Mesendoderm (in vitro differentiated cells): ENCODE results near the gene IL34.

Experiments used
- DNase-seq: peaks from one replicate; pipeline ENCODE4 v3.0.0; 2013
- H2AK5ac ChIP-seq: 2 replicates; pipeline ENCODE4 v1.6.1; 2013; ENCODE audit warnings: low read length, inconsistent platforms
- H2BK120ac ChIP-seq: 2 replicates; pipeline ENCODE4 v1.6.1; 2013; ENCODE audit warnings: low read depth, mild to moderate bottlenecking, low read length, moderate library complexity, mixed read lengths
- H2BK15ac ChIP-seq: replicated peaks from 2 replicates; pipeline ENCODE4 v1.6.1; 2013; ENCODE audit warnings: low read depth, mild to moderate bottlenecking, moderate library complexity
- H2BK5ac ChIP-seq: 2 replicates; pipeline ENCODE4 v1.6.1; 2013; ENCODE audit warnings: low read length, inconsistent platforms
- H3K18ac ChIP-seq: 2 replicates; pipeline ENCODE4 v1.6.1; 2013; ENCODE audit warnings: mild to moderate bottlenecking, low read length, mixed read lengths
- H3K23ac ChIP-seq: one replicate; pipeline ENCODE4 v1.6.1; 2013; ENCODE audit warnings: low read length
- H3K27ac ChIP-seq: 2 replicates; pipeline ENCODE4 v1.5.1; 2013; ENCODE audit warnings: low read depth, mild to moderate bottlenecking, inconsistent platforms, low read length, moderate library complexity
- H3K27me3 ChIP-seq: 2 replicates; pipeline ENCODE4 v1.6.1; 2013; ENCODE audit warnings: low read length, control low read depth, mild to moderate bottlenecking, inconsistent platforms; ENCODE audit not compliant: insufficient read depth, poor library complexity
- H3K36me3 ChIP-seq: 2 replicates; pipeline ENCODE4 v1.6.1; 2013; ENCODE audit warnings: low read length, inconsistent platforms; ENCODE audit not compliant: control insufficient read depth, insufficient read depth
- H3K4ac ChIP-seq: one replicate; pipeline ENCODE4 v1.6.1; 2013; ENCODE audit warnings: low read depth, mild to moderate bottlenecking, low read length, moderate library complexity
- H3K4me1 ChIP-seq: 2 replicates; pipeline ENCODE4 v1.6.1; 2013; ENCODE audit warnings: low read depth, low read length, inconsistent platforms; ENCODE audit not compliant: control insufficient read depth
- H3K4me2 ChIP-seq: 2 replicates; pipeline ENCODE4 v1.6.1; 2013; ENCODE audit warnings: low read length
- H3K4me3 ChIP-seq: 2 replicates; pipeline ENCODE4 v1.5.1; 2013; ENCODE audit warnings: mild to moderate bottlenecking, low read length
- H3K56ac ChIP-seq: one replicate; pipeline ENCODE4 v1.6.1; 2013; ENCODE audit warnings: low read length
- H3K79me1 ChIP-seq: 2 replicates; pipeline ENCODE4 v1.6.1; 2013; ENCODE audit warnings: low read length, inconsistent platforms
- H3K79me2 ChIP-seq: 2 replicates; pipeline ENCODE4 v1.6.1; 2013; ENCODE audit warnings: mild to moderate bottlenecking, low read length; ENCODE audit not compliant: control insufficient read depth, insufficient read depth
- H3K9ac ChIP-seq: 2 replicates; pipeline ENCODE4 v1.6.1; 2013; ENCODE audit warnings: low read length, inconsistent platforms
- H4K5ac ChIP-seq: one replicate; pipeline ENCODE4 v1.6.1; 2013; ENCODE audit warnings: low read length
- H4K8ac ChIP-seq: one replicate; pipeline ENCODE4 v1.6.1; 2013; ENCODE audit warnings: low read depth, mild to moderate bottlenecking, control low read depth, low read length, moderate library complexity
- WGBS: extraction: QIAGEN DNeasy Blood & Tissue Kit; methylation state at CpG from one replicate; pipeline ENCODE4 v1.1.7; 2013; ENCODE audit warnings: low lambda C conversion rate, missing lambda C conversion rate; ENCODE audit not compliant: insufficient coverage; ENCODE audit errors: extremely low coverage; 5-methylcytosine and 5-hydroxymethylcytosine counted together

IL34 gene

DNA sequence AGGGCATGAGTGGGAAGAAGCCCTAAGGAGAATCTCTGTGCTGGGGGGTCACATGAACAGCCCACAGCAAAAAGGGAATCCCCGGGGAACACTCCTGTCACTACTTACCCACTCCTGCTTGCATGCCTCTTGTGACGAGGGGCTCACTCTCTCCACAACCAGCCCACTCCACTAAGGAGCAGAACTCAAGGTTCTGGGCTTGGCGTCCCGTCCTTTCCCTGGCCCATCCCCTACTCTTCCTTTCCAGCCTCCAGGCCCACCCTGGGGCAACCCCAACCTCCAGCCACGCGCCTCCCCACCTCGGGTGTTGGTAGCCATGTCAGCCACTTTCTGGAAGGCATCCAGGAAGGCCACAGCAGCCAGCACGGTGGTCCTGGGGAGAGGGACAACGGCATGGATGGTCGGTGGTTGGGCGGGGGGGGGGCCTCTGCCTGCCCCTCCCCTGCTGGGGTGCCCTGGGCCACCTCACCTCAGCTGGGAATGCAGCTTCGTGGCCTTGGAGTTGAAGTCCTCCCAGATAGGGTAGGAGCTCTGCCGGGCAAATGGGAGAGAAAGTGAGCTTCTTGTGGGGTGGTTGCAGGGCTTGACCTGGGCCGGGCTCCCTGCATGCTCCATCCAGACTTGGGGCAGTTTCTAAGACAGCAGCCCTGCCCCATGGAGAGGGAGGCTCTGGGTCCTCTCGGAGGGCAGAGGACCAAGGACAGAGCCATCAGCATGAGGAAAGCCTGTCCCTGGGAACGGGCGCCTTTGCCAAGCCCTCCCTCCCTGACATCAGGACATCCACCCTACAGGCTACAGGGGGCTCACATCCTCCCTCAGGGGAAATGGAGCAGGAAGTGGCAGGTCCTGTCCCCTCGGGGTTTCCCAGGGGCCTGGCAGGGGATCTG, 34.4 kb downstream of the IL34 start:
- Histone ChIP-seq H3K18ac (no peak overlapping the region), H3K27ac (no peak overlapping the region)

DNA sequence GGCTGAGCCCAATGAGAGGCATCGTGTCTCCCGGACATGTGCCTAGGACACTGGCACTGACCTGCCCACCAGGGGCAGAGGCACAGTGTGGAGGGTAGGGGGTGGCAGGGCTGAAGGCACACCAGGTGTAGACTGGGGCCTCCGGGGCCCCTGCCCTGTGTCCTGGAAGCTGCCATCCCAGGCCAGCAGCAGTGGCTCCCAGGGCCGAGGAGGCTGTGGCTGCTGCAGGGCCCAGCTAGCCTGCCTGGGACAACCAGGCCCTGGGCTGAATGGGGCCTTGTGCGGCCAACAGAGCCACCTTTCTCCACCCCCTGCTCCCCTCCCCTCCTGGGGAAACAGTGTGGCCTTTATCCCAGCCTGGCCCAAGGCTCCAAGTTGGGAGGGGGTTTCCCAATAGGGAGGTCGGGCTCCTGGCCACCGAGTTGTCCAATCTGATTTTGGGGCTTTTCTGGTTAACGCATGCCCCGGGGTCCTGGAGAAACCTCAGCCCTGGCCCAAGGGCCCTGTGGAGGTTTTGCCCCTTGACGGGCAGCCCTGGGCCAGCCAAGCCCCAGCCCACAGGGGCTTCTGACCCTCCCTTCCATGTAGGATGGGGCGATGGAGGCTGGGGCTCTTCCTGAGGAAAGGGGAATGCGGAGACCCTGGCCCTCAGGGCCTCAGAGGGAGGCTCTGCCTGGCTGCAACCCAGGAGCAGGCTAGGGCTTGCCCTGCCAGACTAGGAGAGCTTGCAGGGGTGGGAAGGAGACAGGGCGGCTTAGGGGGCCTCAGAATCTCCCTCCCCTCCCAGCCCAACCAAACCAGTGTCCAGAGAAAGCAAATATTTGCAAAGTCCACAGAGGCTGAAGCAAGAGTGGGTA, 35.3 kb downstream of the IL34 start:
- Histone ChIP-seq H3K9ac (no peak overlapping the region), H4K5ac (no peak overlapping the region), H2BK120ac (no peak overlapping the region), H3K4ac (no peak overlapping the region), H3K36me3 (peaks cover 1% of the 10 kb centered on the region), H3K4me1 (peaks cover 3% of the 10 kb centered on the region), H2BK5ac (no peak overlapping the region), H3K4me2 (no peak overlapping the region), H3K56ac (no peak overlapping the region), H3K27me3 (no peaks in the 10 kb centered on the region), H4K8ac (no peak overlapping the region), H2BK15ac (no peak overlapping the region), H3K79me2 (no peaks in the 10 kb centered on the region), H3K18ac (no peak overlapping the region), H3K4me3 (no peak overlapping the region), H3K79me1 (peaks cover 2% of the 10 kb centered on the region), H3K27ac (no peak overlapping the region), H3K23ac (no peak overlapping the region), H2AK5ac (no peak overlapping the region)
- no CpG with 5 or more reads among the region's 13 CpGs for WGBS
- DNase-seq, result no peak

More for the DNA sequence above, 34.4 kb downstream of the IL34 start:
- no peak overlapping the region for H2AK5ac ChIP-seq
- H3K79me2 ChIP-seq, result no peaks in the 10 kb centered on the region
- no peak overlapping the region for H3K4me3 ChIP-seq
- H3K23ac ChIP-seq, result no peak overlapping the region
- H3K27me3 ChIP-seq, result no peaks in the 10 kb centered on the region
- peak overlapping the region; percentile 34 for H3K9ac ChIP-seq
- H3K4ac ChIP-seq, result no peak overlapping the region
- WGBS, result no CpG with 5 or more reads among the region's 18 CpGs
- H3K4me1 ChIP-seq, result peaks cover 3% of the 10 kb centered on the region
- no peak overlapping the region for H3K4me2 ChIP-seq
- H3K79me1 ChIP-seq, result peaks cover 2% of the 10 kb centered on the region
- peaks cover 2% of the 10 kb centered on the region for H3K36me3 ChIP-seq
- H4K8ac ChIP-seq, result no peak overlapping the region
- peak overlapping the region; percentile 2 for H3K56ac ChIP-seq
- H4K5ac ChIP-seq, result no peak overlapping the region
- DNase-seq, result no peak
- H2BK120ac ChIP-seq, result no peak overlapping the region
- no peak overlapping the region for H2BK15ac ChIP-seq
- no peak overlapping the region for H2BK5ac ChIP-seq

DNA sequence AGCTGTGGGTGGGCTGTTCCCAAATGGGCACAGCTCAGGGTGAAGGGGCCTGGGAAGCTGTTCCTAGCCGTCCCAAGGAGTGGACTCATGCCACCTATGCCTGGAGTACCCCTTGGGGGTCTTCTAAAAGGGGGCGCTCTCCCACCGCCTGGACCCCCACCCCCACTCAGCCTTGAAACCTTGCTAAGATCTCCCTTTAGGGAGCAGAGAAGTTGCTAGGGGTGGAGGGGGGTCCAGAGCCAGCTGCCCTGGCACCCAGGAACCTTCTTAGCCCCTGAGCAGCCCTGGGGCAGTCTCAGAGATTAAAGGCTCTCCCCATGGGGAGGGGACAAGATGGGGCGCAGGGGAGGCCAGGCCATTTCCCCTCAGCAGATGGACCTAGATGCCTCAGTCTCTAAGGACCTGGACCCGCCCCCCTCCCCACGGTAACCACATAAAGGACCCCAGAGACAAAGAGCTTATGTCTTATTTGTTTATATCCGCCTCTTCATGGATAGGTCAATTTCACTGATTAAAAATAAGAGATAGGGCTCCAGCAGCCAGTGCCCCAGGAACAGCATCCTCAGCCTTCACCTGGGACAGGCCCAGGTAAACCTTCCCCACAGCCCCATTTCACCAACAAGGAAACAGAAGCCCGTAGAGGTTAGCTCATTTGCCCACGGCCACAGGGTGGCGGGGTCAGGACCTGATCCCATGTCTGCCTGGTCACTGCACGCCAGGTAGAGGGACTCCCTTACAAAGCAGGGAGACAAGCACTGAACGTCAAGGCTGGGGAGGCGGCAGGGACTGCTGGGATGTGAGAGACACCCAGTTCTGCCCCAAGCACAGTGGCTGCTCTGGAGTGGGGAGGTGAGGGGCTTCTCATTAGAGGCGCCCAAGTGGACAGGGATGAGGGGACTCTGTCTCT, 36.1 kb downstream of the IL34 start:
- no peak overlapping the region for H4K5ac ChIP-seq
- peak; percentile 47 for DNase-seq
- no peak overlapping the region for H3K18ac ChIP-seq
- H3K4ac ChIP-seq, result no peak overlapping the region
- no peak overlapping the region for H2BK120ac ChIP-seq
- no peak overlapping the region for H2BK5ac ChIP-seq
- H3K79me2 ChIP-seq, result no peaks in the 10 kb centered on the region
- H3K9ac ChIP-seq, result no peak overlapping the region
- no peak overlapping the region for H3K27ac ChIP-seq
- H3K4me3 ChIP-seq, result no peak overlapping the region
- H3K79me1 ChIP-seq, result peaks cover 2% of the 10 kb centered on the region
- no peak overlapping the region for H3K4me2 ChIP-seq
- no peak overlapping the region for H3K23ac ChIP-seq
- peaks cover 3% of the 10 kb centered on the region for H3K4me1 ChIP-seq
- H3K27me3 ChIP-seq, result no peaks in the 10 kb centered on the region
- H3K36me3 ChIP-seq, result peaks cover 1% of the 10 kb centered on the region
- no peak overlapping the region for H3K56ac ChIP-seq
- H4K8ac ChIP-seq, result no peak overlapping the region
- H2AK5ac ChIP-seq, result no peak overlapping the region
- H2BK15ac ChIP-seq, result no peak overlapping the region
- no CpG with 5 or more reads among the region's 14 CpGs for WGBS

DNA sequence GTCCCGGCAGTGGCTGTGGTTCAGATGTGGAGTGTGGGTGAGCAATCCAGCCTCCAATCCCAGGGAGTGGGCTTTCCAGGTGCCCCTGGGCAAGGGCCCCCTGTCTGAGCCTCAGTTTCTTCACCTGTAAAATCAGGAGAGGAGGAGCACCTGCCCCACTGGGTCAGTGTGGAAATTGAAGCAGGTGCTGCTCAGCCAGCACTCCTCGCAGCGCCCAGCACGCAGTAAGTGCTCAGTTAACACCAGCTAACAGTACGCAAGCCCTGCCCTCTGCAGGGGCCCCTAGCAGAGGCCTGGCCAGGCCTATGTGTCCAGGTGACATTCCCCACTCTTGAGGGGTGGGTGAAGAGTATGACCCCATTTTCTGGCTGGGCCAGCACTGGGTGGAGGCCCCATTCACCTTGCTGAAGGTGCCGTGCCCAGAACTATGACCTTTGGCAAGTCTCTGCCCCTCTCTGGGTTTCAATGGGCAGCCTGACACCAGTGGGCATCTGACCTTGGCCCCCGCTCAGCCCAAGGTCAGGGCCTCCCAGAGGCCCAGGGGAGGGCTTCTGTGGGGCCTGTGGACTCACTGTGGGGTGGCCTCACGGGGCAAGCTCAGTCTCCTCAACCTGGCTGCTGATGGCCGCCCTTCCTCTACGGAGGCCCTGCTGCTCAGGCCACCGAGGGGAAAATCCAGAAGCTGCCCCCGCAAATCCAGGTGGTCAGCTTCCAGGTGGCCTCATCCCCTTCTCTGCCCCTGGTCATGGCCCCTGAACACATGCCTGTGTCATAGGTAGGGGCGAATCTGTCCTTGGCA, 37.0 kb downstream of the IL34 start:
- no peaks in the 10 kb centered on the region for H3K27me3 ChIP-seq
- peaks cover 2% of the 10 kb centered on the region for H3K79me1 ChIP-seq
- no CpG with 5 or more reads among the region's 13 CpGs for WGBS
- H3K9ac ChIP-seq, result no peak overlapping the region
- H3K23ac ChIP-seq, result no peak overlapping the region
- H3K4me2 ChIP-seq, result no peak overlapping the region
- H3K4me3 ChIP-seq, result no peak overlapping the region
- H2BK5ac ChIP-seq, result no peak overlapping the region
- no peak overlapping the region for H4K8ac ChIP-seq
- H3K4ac ChIP-seq, result no peak overlapping the region
- no peak overlapping the region for H3K18ac ChIP-seq
- H3K56ac ChIP-seq, result no peak overlapping the region
- H3K36me3 ChIP-seq, result no peaks in the 10 kb centered on the region
- H2AK5ac ChIP-seq, result no peak overlapping the region
- H2BK120ac ChIP-seq, result no peak overlapping the region
- no peak overlapping the region for H3K27ac ChIP-seq
- H3K79me2 ChIP-seq, result no peaks in the 10 kb centered on the region
- H2BK15ac ChIP-seq, result no peak overlapping the region
- DNase-seq, result no peak
- peaks cover 3% of the 10 kb centered on the region for H3K4me1 ChIP-seq
- no peak overlapping the region for H4K5ac ChIP-seq
